GM21515 (cell line): ENCODE results near the gene MSH6.

Experiments
- ATAC-seq: cut with Tn5 transposase; IDR thresholded peaks from one replicate; pipeline ENCODE4 v1.9.1; 2021; ENCODE audit not compliant: unreplicated experiment

Gene MSH6

GRCh38 chr2:47783486-47784351 lies 774 bp downstream of the MSH6 start:
- ATAC-seq = peak; percentile 28

GRCh38 chr2:47784352-47784851 lies 1.5 kb downstream of the MSH6 start:
- no peak for ATAC-seq

- ATAC-seq = no peak
Observed at GRCh38 chr2:47785986-47786385, 3.0 kb downstream of the MSH6 start.

GRCh38 chr2:47796090-47796697 lies 13.2 kb downstream of the MSH6 start:
- ATAC-seq = no peak

- ATAC-seq = no peak
Observed at GRCh38 chr2:47798631-47799030, 15.7 kb downstream of the MSH6 start.

GRCh38 chr2:47799031-47799609 lies 16.2 kb downstream of the MSH6 start:
- ATAC-seq = no peak

- ATAC-seq = no peak
Observed at GRCh38 chr2:47801118-47801517, 18.2 kb downstream of the MSH6 start.

- ATAC-seq = no peak
Observed at GRCh38 chr2:47803363-47803762, 20.4 kb downstream of the MSH6 start.

GRCh38 chr2:47803770-47804169 lies 20.8 kb downstream of the MSH6 start:
- ATAC-seq = no peak

- ATAC-seq = no peak
Observed at GRCh38 chr2:47805850-47806249, 22.9 kb downstream of the MSH6 start.

- ATAC-seq = no peak
Observed at GRCh38 chr2:47808614-47809013, 25.7 kb downstream of the MSH6 start.

- no peak for ATAC-seq
Observed at GRCh38 chr2:47809903-47810302, 27.0 kb downstream of the MSH6 start.

GRCh38 chr2:47810850-47811249 lies 27.9 kb downstream of the MSH6 start:
- no peak for ATAC-seq

- no peak for ATAC-seq
Observed at GRCh38 chr2:47811668-47812067, 28.7 kb downstream of the MSH6 start.

GRCh38 chr2:47815764-47816163 lies 32.8 kb downstream of the MSH6 start:
- no peak for ATAC-seq

- ATAC-seq = no peak
Observed at GRCh38 chr2:47818777-47819176, 35.8 kb downstream of the MSH6 start.

- ATAC-seq = no peak
Observed at GRCh38 chr2:47819834-47820233, 36.9 kb downstream of the MSH6 start.

GRCh38 chr2:47822518-47822917 lies 39.6 kb downstream of the MSH6 start:
- no peak for ATAC-seq

GRCh38 chr2:47833516-47833968 lies 50.6 kb downstream of the MSH6 start:
- ATAC-seq = peak; percentile 66

GRCh38 chr2:47838249-47838648 lies 55.3 kb downstream of the MSH6 start:
- no peak for ATAC-seq

GRCh38 chr2:47838686-47839085 lies 55.7 kb downstream of the MSH6 start:
- ATAC-seq = no peak

GRCh38 chr2:47842846-47843245 lies 59.9 kb downstream of the MSH6 start:
- no peak for ATAC-seq
